GM10266 (cell line): Measurements from ENCODE around the gene MAPK8IP3.

ENCODE experiments used
- DNase-seq: peaks from one replicate; pipeline ENCODE4 v3.0.0; 2012; ENCODE audit errors: extremely low spot score
- CTCF ChIP-seq: IDR thresholded peaks from 2 replicates; pipeline ENCODE4 v1.5.1; 2012; ENCODE audit warnings: mild to moderate bottlenecking, low read depth; ENCODE audit not compliant: control insufficient read depth, insufficient read depth; ENCODE audit errors: missing control alignments

The MAPK8IP3 gene

DNA sequence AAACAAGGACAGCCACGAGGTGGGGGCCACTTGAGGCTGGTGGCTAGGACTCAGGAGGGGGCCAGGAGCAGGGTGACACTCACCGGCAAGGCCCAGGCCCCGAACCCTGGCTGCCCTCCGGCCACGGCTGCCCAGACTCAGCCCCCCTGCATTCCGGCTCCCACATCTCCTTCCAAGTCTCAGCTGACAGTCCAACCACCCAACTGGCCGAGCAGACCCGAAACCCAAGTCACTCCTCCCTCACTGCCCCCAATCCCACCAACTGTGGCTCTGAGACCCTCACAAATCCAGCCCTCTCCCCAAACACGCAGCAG is 111.2 kb downstream of the MAPK8IP3 start:
- no peak for TF ChIP-seq CTCF
- no peak for DNase-seq

DNA sequence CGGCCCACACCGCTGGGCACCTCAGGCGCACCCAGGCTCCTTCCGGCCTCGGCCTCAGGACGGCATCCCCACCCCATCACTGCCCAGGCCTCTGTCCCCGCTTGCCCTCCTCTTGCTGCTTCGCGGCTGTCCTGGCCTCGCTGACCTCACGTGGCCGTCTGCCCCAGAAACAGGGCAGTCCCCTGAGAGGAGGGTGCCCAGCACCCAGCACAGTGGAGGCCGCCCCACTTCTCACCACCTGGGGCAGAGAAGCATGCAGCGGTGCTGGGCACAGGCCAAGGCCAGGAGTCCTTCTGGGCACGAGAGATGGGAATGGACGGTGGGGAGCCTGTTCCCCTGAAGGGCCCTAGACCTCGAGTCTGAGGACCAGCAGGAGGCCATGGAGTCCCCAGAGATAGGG is 111.7 kb downstream of the MAPK8IP3 start:
- TF ChIP-seq CTCF = no peak
- no peak for DNase-seq

DNA sequence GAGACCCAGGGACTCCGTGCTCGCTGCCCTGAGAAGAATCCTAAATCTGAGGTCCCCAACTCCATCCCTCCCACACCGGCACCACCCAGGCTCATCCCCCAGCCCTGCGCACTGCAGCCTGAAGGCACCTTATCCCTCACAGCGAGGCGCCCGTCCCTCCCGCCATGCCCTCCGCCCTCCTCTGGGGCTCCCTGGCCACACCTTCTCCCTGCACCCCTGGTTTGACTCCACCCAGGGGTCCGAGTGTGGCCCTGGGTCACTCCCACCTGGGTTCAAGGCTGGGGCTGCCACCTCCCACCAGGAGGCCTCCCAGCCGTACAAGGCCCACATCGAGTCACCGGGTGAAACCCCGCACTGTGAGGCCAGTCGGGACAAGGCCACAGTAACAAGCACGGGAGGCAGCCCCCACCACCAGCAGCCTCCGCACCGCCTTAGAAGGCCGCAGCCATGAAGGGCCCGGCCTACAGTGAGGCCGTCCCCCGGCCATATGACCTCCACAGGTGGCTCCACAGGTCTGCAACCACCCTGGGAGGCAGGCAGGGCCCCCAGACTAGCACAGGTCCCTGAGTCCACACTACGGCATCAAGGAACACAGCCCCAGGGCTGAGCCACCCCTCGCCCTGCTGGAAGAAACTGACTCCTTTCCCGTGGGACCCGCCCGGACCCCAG is 112.3 kb downstream of the MAPK8IP3 start:
- DNase-seq = no peak
- no peak for TF ChIP-seq CTCF

GRCh38 chr16:1818873-1819525 is 113.0 kb downstream of the MAPK8IP3 start:
- TF ChIP-seq CTCF = no peak

DNA sequence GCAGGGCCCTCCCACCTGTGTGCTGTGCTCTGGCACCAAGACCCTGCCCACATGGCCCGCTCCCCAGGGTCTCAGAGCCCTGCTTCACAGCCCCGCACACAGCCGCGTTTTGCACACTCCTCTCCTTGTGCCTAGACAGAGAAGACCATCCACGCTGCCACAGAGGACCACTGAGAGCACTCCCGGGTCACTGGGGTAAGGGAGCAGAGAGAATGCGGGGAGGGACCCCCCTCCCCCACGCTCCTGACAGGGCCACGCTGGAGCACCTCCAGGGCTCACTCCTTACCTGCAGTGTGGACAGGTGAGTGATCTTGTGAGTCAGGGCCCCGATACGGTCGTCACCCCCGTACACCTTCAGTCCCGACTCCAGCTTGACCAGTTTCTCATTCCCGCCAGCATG is 113.6 kb downstream of the MAPK8IP3 start:
- DNase-seq = no peak

More at GRCh38 chr16:1818873-1819525, 113.0 kb downstream of the MAPK8IP3 start:
- no peak for DNase-seq

More for the DNA sequence above, 113.6 kb downstream of the MAPK8IP3 start:
- TF ChIP-seq CTCF = no peak
